H1 (cell line): ENCODE data around the gene C1QTNF1. TPM values are rescaled to one million over a fixed set of nuclear protein-coding genes. Genes with fewer than 3 reads are reported as not detected.

ENCODE experiments used
- CTCF ChIA-PET: fragments of 300-600 bp; sonication (Branson Sonifier 250); formaldehyde crosslinking; loops from one replicate; lab custom pipeline; 2021; ENCODE audit not compliant: partially characterized antibody; lab: Charles Lee
- POLR2A ChIA-PET: fragments of 300-600 bp; sonication (Branson Sonifier 250); formaldehyde crosslinking; loops from one replicate; lab custom pipeline; 2021; ENCODE audit warnings: inconsistent platforms; ENCODE audit not compliant: partially characterized antibody; lab: Charles Lee
- DNase-seq, 2 experiments: peaks; one replicate each; pipeline versions ENCODE4 v3.0.0 to v3.0.0-alpha.2; 2010 to 2022; ENCODE audit warnings: low spot score in 2 of 2, low read depth in 1 of 2, mixed read lengths in 1 of 2
- FAIRE-seq: peaks from 2 replicates; lab custom pipeline; 2011; peaks lifted over from hg19 to GRCh38; lab: Jason Lieb, UNC
- H2AFZ ChIP-seq: 2 replicates; pipeline ENCODE4 v1.8.1; 2012; ENCODE audit warnings: low read length, inconsistent platforms
- H2AK5ac ChIP-seq: 2 replicates; pipeline ENCODE4 v1.6.1; 2013; ENCODE audit warnings: low read depth, low read length
- H2BK120ac ChIP-seq: replicated peaks from 2 replicates; pipeline ENCODE3; 2013; ENCODE audit warnings: low read depth, low read length, inconsistent platforms
- H2BK12ac ChIP-seq: 2 replicates; pipeline ENCODE4 v1.6.1; 2013; ENCODE audit warnings: low read depth, low read length
- H2BK15ac ChIP-seq: 2 replicates; pipeline ENCODE4 v1.6.1; 2013; ENCODE audit warnings: low read length
- H2BK20ac ChIP-seq: 2 replicates; pipeline ENCODE4 v1.6.1; 2013; ENCODE audit warnings: low read length
- H2BK5ac ChIP-seq: 2 replicates; pipeline ENCODE4 v1.6.1; 2013; ENCODE audit warnings: low read depth, low read length
- H3K14ac ChIP-seq: 2 replicates; pipeline ENCODE4 v1.6.1; 2013; ENCODE audit warnings: inconsistent platforms; ENCODE audit not compliant: insufficient read length
- H3K18ac ChIP-seq: 2 replicates; pipeline ENCODE4 v1.6.1; 2013; ENCODE audit warnings: low read length; ENCODE audit errors: extremely low read depth
- H3K23ac ChIP-seq: 2 replicates; pipeline ENCODE4 v1.6.1; 2013; ENCODE audit warnings: inconsistent platforms; ENCODE audit not compliant: insufficient read length
- H3K23me2 ChIP-seq: 2 replicates; pipeline ENCODE4 v1.6.1; 2013; ENCODE audit warnings: low read depth, low read length
- H3K27ac ChIP-seq: 2 replicates; pipeline ENCODE4 v1.6.1; 2011; ENCODE audit warnings: low read depth, low read length, inconsistent platforms
- H3K27me3 ChIP-seq, 4 experiments: replicated peaks in 1 of 4; 1 replicate in 1 of 4; 2 replicates in 3 of 4; pipeline versions ENCODE4 v1.6.1 to v1.8.1; 2011 to 2013; ENCODE audit warnings: low read length in 3 of 4, mild to moderate bottlenecking in 3 of 4, inconsistent platforms in 2 of 4, mixed read lengths in 2 of 4, moderate library complexity in 1 of 4; ENCODE audit not compliant: control insufficient read depth in 3 of 4, insufficient read depth in 3 of 4; ENCODE audit errors: extremely low read depth in 1 of 4
- H3K36me3 ChIP-seq, 4 experiments: 2 replicates each; pipeline versions ENCODE4 v1.6.1 to v1.8.1; 2011 to 2013; ENCODE audit warnings: mild to moderate bottlenecking in 4 of 4, low read length in 3 of 4, moderate library complexity in 2 of 4, control low read depth in 1 of 4, inconsistent platforms in 1 of 4; ENCODE audit not compliant: insufficient read depth in 4 of 4, control insufficient read depth in 2 of 4
- H3K4ac ChIP-seq: replicated peaks from 2 replicates; pipeline ENCODE3; 2013; ENCODE audit warnings: low read length, low read depth, mixed read lengths, inconsistent platforms; ENCODE audit not compliant: insufficient read length
- H3K4me1 ChIP-seq, 4 experiments: replicated peaks in 1 of 4; 1 replicate in 1 of 4; 2 replicates in 3 of 4; pipeline versions ENCODE4 v1.6.1 to v1.8.1; 2011 to 2013; ENCODE audit warnings: low read length in 3 of 4, inconsistent platforms in 2 of 4, mixed read lengths in 1 of 4; ENCODE audit not compliant: insufficient read depth in 4 of 4, control insufficient read depth in 3 of 4
- H3K4me2 ChIP-seq, 2 experiments: 2 replicates each; pipeline versions ENCODE4 v1.6.1 to v1.8.1; 2011 to 2013; ENCODE audit warnings: low read depth in 2 of 2, low read length in 2 of 2, control low read depth in 1 of 2, inconsistent platforms in 1 of 2, mild to moderate bottlenecking in 1 of 2; ENCODE audit not compliant: insufficient read depth in 1 of 2
- H3K4me3 ChIP-seq, 4 experiments: fragments of 200-600, 300-600 bp in 1 of 4; sonication (generic), shearing (Covaris generic), sonication (Bioruptor Twin) in 1 of 4; 2 replicates each; pipeline versions ENCODE4 v1.5.1 to v1.8.1; 2011 to 2016; ENCODE audit warnings: low read length in 4 of 4, low read depth in 3 of 4, control low read depth in 2 of 4, inconsistent platforms in 2 of 4, mild to moderate bottlenecking in 2 of 4, mixed read lengths in 1 of 4, moderate library complexity in 1 of 4; ENCODE audit not compliant: insufficient read depth in 2 of 4; ENCODE audit errors: extremely low read depth in 1 of 4
- H3K56ac ChIP-seq: replicated peaks from 2 replicates; pipeline ENCODE3; 2013; ENCODE audit warnings: low read depth, mild to moderate bottlenecking, mixed read lengths, low read length, inconsistent platforms; ENCODE audit not compliant: insufficient read length
- H3K79me1 ChIP-seq: 2 replicates; pipeline ENCODE4 v1.6.1; 2013; ENCODE audit warnings: low read depth, low read length, control low read depth
- H3K79me2 ChIP-seq, 2 experiments: 2 replicates each; pipeline versions ENCODE4 v1.6.1 to v1.8.1; 2012 to 2013; ENCODE audit warnings: low read length in 2 of 2, mild to moderate bottlenecking in 2 of 2, inconsistent platforms in 1 of 2; ENCODE audit not compliant: insufficient read depth in 2 of 2, control insufficient read depth in 1 of 2
- H3K9ac ChIP-seq, 4 experiments: replicated peaks in 1 of 4; 1 replicate in 1 of 4; 2 replicates in 3 of 4; pipeline versions ENCODE4 v1.6.1 to v1.8.1; 2011 to 2013; ENCODE audit warnings: low read depth in 3 of 4, low read length in 3 of 4, control low read depth in 2 of 4, mild to moderate bottlenecking in 2 of 4, moderate library complexity in 2 of 4, inconsistent platforms in 1 of 4; ENCODE audit errors: extremely low read depth in 1 of 4
- H3K9me3 ChIP-seq, 2 experiments: 2 replicates each; pipeline versions ENCODE4 v1.6.1 to v1.8.1; 2012 to 2013; ENCODE audit warnings: mild to moderate bottlenecking in 2 of 2, moderate library complexity in 2 of 2, control low read depth in 1 of 2, inconsistent platforms in 1 of 2, low read depth in 1 of 2, low read length in 1 of 2, mixed read lengths in 1 of 2; ENCODE audit not compliant: insufficient read depth in 2 of 2
- H4K20me1 ChIP-seq, 2 experiments: replicated peaks in 1 of 2; 2 replicates each; pipeline versions ENCODE3 to v1.8.1; 2011 to 2013; ENCODE audit warnings: inconsistent platforms in 2 of 2, low read length in 2 of 2, mild to moderate bottlenecking in 1 of 2; ENCODE audit not compliant: insufficient read depth in 2 of 2, control insufficient read depth in 1 of 2
- H4K5ac ChIP-seq: 2 replicates; pipeline ENCODE4 v1.6.1; 2013; ENCODE audit warnings: low read length, low read depth, mixed read lengths, inconsistent platforms; ENCODE audit not compliant: insufficient read length
- H4K8ac ChIP-seq: 2 replicates; pipeline ENCODE4 v1.8.0; 2013; ENCODE audit warnings: mild to moderate bottlenecking, moderate library complexity, low read length, inconsistent platforms; ENCODE audit not compliant: insufficient read depth; ENCODE audit errors: extremely low read depth
- H4K91ac ChIP-seq: replicated peaks from 2 replicates; pipeline ENCODE3; 2013; ENCODE audit warnings: low read length, mixed read lengths, inconsistent platforms; ENCODE audit not compliant: insufficient read length
- BCL11A ChIP-seq, 2 experiments: IDR thresholded peaks; one replicate each; pipeline ENCODE4 v1.6.1; 2011; ENCODE audit warnings: low read depth in 2 of 2, low read length in 2 of 2, mild to moderate bottlenecking in 2 of 2
- WGBS, 2 experiments: shearing (Covaris generic) in 1 of 2; methylation state at CpG; one replicate each; pipeline versions ENCODE4 v1.1.6 to v1.1.7; 2013 to 2015; ENCODE audit warnings: low lambda C conversion rate in 2 of 2, mixed read lengths in 2 of 2, inconsistent platforms in 1 of 2, low coverage in 1 of 2, missing lambda C conversion rate in 1 of 2; ENCODE audit not compliant: insufficient replicate concordance in 2 of 2, insufficient coverage in 1 of 2, insufficient read length in 1 of 2; ENCODE audit errors: extremely low coverage in 1 of 2, missing lambda C conversion rate in 1 of 2; 5-methylcytosine and 5-hydroxymethylcytosine counted together
- polyA plus RNA-seq, 7 experiments: library from polyadenylated mRNA; depleted of rRNA in 3 of 7; stranded (reverse) in 5 of 7; unstranded in 2 of 7; fragments of >200 nt in 5 of 7; fragments of 200-250 nt in 2 of 7; gene quantifications; 1 replicate in 5 of 7; 2 replicates in 1 of 7; 4 replicates in 1 of 7; pipeline versions ENCODE4 v1.2.1 to v1.2.3, GENCODE V29; 2011 to 2013; ENCODE audit warnings: missing spikeins in 2 of 7, mixed read lengths in 2 of 7
- total RNA-seq: library from RNA; stranded (reverse); fragmentation: NEBNext Ultra II Directional; extraction: Animal tissue kit (Norgen Biotek cat#: 25700); gene quantifications from 2 replicates; pipeline ENCODE4 v1.2.1, GENCODE V29; 2021

The C1QTNF1 gene
- total and polyA plus RNA-seq, 2 of the 8 experiments (the other 6 are each of a cell fraction or from before 2014, with no cell fraction given) = 1.5 to 2.5 TPM

DNA sequence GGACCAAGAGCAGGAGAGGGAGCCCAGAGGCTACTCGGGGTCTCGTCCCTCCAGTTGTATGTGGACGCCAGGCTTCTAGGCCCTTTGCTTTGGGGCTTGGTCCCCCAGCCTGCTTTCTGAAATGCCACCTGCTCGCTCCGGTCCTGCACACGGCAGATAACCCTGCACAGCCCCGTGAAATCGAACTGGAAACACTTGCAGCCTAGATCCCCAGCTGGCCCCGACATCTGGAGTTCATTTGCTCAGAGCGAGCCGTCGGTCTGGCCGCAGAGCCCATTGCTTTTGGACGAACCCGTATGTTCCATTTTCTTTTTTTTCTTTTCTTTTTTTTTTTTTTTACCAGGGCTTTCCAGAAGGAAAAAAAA, 22.9 kb downstream of the C1QTNF1 start:
- POLR2A ChIA-PET = no interaction called here
- WGBS, 2 experiments = 90% methylated on average over 10 of the region's 15 CpGs; no CpG with 5 or more reads in 1 of the 2 experiments
- DNase-seq = no peak

More for the DNA sequence above, 22.9 kb downstream of the C1QTNF1 start:
- no peak overlapping the region for H4K5ac ChIP-seq
- TF ChIP-seq BCL11A (IDR thresholded peaks at IDR 0.05; ENCODE audit: low read depth in 2 of 2, low read length in 2 of 2) = no peak
- TF ChIP-seq, all 59 proteins: peak for 0
- Histone ChIP-seq H2BK120ac (no peak overlapping the region), H3K4me2 (no peak overlapping the region), H2BK5ac (no peak overlapping the region), H3K23ac (no peak overlapping the region), H3K9ac (no peak overlapping the region), H2AFZ (no peak overlapping the region), H3K9me3 (no peaks in the 10 kb centered on the region; a peak in 2 of 4 replicates), H2AK5ac (no peak overlapping the region), H4K91ac (no peak overlapping the region), H3K4me3 (no peak overlapping the region), H3K4me1 (no peaks in the 10 kb centered on the region), H3K79me2 (no peaks in the 10 kb centered on the region), H3K4ac (no peak overlapping the region), H3K79me1 (peaks cover 8% of the 10 kb centered on the region), H2BK20ac (no peak overlapping the region), H4K8ac (no peak overlapping the region), H2BK12ac (no peak overlapping the region), H3K56ac (no peak overlapping the region), H4K20me1 (peaks cover 0 to 11% of the 10 kb centered on the region in 2 experiments), H3K14ac (no peak overlapping the region), H3K23me2 (peaks cover 4% of the 10 kb centered on the region; the same call in 1 of the 2 replicates), H3K27ac (no peak overlapping the region), H3K36me3 (no peaks in the 10 kb centered on the region; a peak in 1 of 8 replicates), H3K18ac (no peak overlapping the region), H3K27me3 (peaks cover 0 to 2% (median 0%) of the 10 kb centered on the region in 4 experiments; a peak in 4 of 7 replicates), H2BK15ac (no peak overlapping the region)
- FAIRE-seq = no peak
- CTCF ChIA-PET = interaction anchor here (4.7 kb wide), 1 partner anchor 27 kb away, joined by 56 read pairs; no protein-coding TSS in a partner anchor
